Nephron progenitor cell (in vitro differentiated cells): ENCODE measurements around the gene SPRR2D.
"Not testable (repeated sequence)": the region's sequence is repeated elsewhere in the genome, so short reads cannot be mapped to it uniquely, and the experiment has no call there.

Source experiments
- DNase-seq: peaks from one replicate; pipeline ENCODE4 v3.0.0; 2021
- H3K27ac Mint-ChIP-seq: 2 replicates; pipeline ENCODE4 v1.8.0; 2021; ENCODE audit warnings: mild to moderate bottlenecking, moderate library complexity, mixed read lengths
- H3K27me3 Mint-ChIP-seq: 2 replicates; pipeline ENCODE4 v1.8.0; 2021; ENCODE audit warnings: mild to moderate bottlenecking, low read depth, mixed read lengths; ENCODE audit not compliant: poor library complexity
- H3K36me3 Mint-ChIP-seq: 2 replicates; pipeline ENCODE4 v1.8.0; 2021; ENCODE audit warnings: low read depth, mixed read lengths
- H3K4me1 Mint-ChIP-seq: 2 replicates; pipeline ENCODE4 v1.8.0; 2021; ENCODE audit warnings: mixed read lengths
- H3K4me3 Mint-ChIP-seq: 2 replicates; pipeline ENCODE4 v1.8.0; 2021; ENCODE audit warnings: mild to moderate bottlenecking, moderate library complexity, mixed read lengths
- H3K9me3 Mint-ChIP-seq: 2 replicates; pipeline ENCODE4 v1.8.0; 2021; ENCODE audit warnings: mild to moderate bottlenecking, moderate library complexity, mixed read lengths
- CTCF ChIP-seq: fragments of 200-600 bp; sonication (generic); IDR thresholded peaks from 2 replicates; pipeline ENCODE4 v1.5.0; 2021; ENCODE audit warnings: antibody characterized with exemption

Gene SPRR2D

GRCh38 chr1:153070243-153070642 is 29.3 kb upstream of the SPRR2D start:
- TF ChIP-seq CTCF = no peak
- peaks cover 3% of the 10 kb centered on the region for H3K27me3 Mint-ChIP-seq
- H3K9me3 Mint-ChIP-seq = no peaks in the 10 kb centered on the region
- DNase-seq = no peak
- H3K36me3 Mint-ChIP-seq = no peaks in the 10 kb centered on the region
- no peak overlapping the region for H3K27ac Mint-ChIP-seq
- H3K4me1 Mint-ChIP-seq = no peaks in the 10 kb centered on the region
- no peak overlapping the region for H3K4me3 Mint-ChIP-seq

DNA sequence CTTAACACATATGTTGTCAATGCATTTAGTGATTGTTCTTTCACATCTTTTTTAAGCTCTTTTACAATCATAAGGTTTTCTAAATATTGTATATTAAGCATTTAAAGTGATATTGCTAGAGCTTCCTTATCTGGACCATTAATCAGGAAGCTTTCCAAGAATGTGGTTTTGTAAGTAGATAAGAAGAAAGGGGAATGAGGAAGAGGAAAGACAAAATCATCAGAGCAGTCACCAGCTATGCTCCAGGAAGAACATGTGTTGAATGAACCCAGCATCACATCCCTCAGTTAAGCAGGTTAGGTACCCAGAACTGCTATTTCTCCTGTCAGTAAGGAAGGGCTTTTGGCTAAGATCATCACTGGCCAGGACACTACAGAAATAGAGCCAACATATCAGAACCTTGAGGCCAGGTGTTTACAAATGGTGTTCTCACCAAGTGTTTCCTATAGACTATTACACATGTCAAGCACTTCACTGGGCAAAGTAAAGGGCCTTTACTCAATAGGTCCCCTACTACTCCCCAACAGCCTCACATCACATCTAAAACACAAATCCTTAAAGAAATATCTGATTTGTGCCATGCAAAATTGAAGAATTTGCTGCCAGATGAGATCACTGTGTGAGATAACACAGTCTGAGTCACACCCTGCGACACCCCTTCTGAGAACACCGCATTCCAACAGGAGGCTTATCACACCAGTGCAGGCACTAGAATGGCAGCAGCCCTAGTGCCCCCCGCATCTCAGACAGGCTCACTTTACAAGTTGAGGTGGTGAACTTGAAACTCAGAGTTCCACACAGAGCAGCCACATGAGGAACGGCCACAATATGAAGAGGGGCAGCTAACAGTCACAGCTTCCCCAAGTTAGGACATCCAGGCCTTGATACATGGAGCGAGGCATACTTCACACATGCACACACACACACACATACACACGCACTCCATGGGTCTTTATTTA is 18.2 kb upstream of the SPRR2D start:
- H3K27me3 Mint-ChIP-seq = peaks cover 3% of the 10 kb centered on the region
- H3K4me3 Mint-ChIP-seq = no peak overlapping the region
- TF ChIP-seq CTCF = no peak
- H3K27ac Mint-ChIP-seq = no peak overlapping the region
- peaks cover 5% of the 10 kb centered on the region for H3K9me3 Mint-ChIP-seq
- no peaks in the 10 kb centered on the region for H3K4me1 Mint-ChIP-seq
- DNase-seq = no peak
- H3K36me3 Mint-ChIP-seq = no peaks in the 10 kb centered on the region

- H3K9me3 Mint-ChIP-seq = peaks cover 11% of the 10 kb centered on the region
- H3K4me3 Mint-ChIP-seq = no peak overlapping the region
- H3K27me3 Mint-ChIP-seq = peaks cover 3% of the 10 kb centered on the region
- TF ChIP-seq CTCF = no peak
- DNase-seq = no peak
- no peak overlapping the region for H3K27ac Mint-ChIP-seq
- no peaks in the 10 kb centered on the region for H3K4me1 Mint-ChIP-seq
- no peaks in the 10 kb centered on the region for H3K36me3 Mint-ChIP-seq
Observed at GRCh38 chr1:153058154-153058553, 17.2 kb upstream of the SPRR2D start.

DNA sequence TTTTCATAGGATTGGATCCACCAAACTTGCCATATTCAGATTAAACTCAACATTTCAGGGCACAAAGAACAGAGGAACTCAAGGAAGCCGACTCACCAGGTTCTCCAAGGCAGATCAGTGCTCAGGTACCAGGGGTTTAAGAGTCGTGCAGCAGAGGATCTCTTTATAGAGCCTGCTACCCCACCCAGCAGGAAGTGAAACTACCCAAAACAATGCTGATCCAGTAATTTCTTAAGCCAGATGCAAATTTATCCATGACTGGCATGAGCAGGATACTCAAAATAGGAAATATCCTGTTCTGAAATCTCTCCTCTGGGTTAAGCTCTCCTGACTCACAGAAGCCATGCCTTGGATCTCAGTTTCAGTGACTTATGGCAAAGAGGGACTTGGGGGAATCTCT is 16.5 kb upstream of the SPRR2D start, which contains the start of gene SPRR2A:
Gene SPRR2A (minus strand): TSS at position 138 of the 400 bp plus-strand sequence. CDS start 777 bp downstream, outside the sequence.
- no peak for TF ChIP-seq CTCF
- H3K27me3 Mint-ChIP-seq = peaks cover 3% of the 10 kb centered on the region
- H3K27ac Mint-ChIP-seq = no peak within 1 kb of the TSS
- H3K9me3 Mint-ChIP-seq = peaks cover 17% of the 10 kb centered on the region
- H3K36me3 Mint-ChIP-seq = no peaks in the 10 kb centered on the region
- H3K4me1 Mint-ChIP-seq = no peaks in the 10 kb centered on the region
- no peak within 1 kb of the TSS for H3K4me3 Mint-ChIP-seq
- DNase-seq = no peak

DNA sequence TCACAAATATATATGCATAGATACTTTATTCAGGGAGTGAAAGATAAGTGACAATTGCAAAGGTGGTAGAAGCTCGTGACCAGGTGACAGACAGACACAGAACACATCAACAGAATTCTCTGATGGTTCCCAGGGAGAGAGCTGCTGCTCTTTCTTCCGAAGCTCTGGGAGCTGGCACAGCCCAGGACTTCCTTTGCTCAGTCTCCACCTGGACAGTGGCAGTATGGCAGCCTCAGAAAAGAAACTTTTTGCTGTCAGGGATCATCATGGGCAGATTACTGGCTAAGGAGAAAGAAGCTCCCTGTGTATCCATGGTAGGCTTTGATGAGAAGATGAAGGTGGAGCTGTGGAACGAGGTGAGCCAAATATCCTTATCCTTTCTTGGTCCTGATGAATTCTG is 15.2 kb upstream of the SPRR2D start:
- peaks cover 21% of the 10 kb centered on the region for H3K9me3 Mint-ChIP-seq
- not testable (repeated sequence) for H3K27ac Mint-ChIP-seq, H3K27me3 Mint-ChIP-seq, DNase-seq, H3K36me3 Mint-ChIP-seq, H3K4me3 Mint-ChIP-seq, H3K4me1 Mint-ChIP-seq

DNA sequence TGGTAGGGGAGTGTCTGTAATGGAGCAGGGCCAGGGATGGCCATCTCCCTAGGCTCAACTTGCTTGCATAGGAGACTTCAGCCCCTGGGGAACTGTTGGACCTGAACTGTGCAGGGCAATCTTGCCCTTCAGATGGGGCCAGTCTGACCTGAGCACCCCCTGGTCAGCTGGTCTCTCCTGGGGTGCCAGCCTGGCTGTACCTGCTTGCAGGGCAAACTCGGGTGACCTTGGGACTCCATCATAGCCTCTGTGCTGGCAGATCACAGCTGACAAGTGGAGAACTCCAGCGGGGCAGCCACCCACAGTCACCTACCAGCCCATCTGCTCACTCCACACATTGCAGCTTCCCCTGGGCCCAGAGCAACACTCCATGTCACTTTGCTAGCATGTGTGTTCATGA is 8.3 kb upstream of the SPRR2D start:
- H3K36me3 Mint-ChIP-seq = no peaks in the 10 kb centered on the region
- H3K4me3 Mint-ChIP-seq = no peak overlapping the region
- peaks cover 4% of the 10 kb centered on the region for H3K27me3 Mint-ChIP-seq
- no peaks in the 10 kb centered on the region for H3K4me1 Mint-ChIP-seq
- no peak for TF ChIP-seq CTCF
- no peak overlapping the region for H3K27ac Mint-ChIP-seq
- peaks cover 46% of the 10 kb centered on the region for H3K9me3 Mint-ChIP-seq
- no peak for DNase-seq
